ENCODE measurements around the gene NFIB.

NFIB gene

GRCh38 chr9:14245901-14246525, 67.9 kb downstream of the NFIB start:
- DNase-seq = no peak

GRCh38 chr9:14243514-14244042, 70.4 kb downstream of the NFIB start:
- DNase-seq = no peak

- DNase-seq = no peak
Measured at GRCh38 chr9:14242150-14242805, 71.7 kb downstream of the NFIB start.

GRCh38 chr9:14240537-14240936, 73.4 kb downstream of the NFIB start:
- no peak for DNase-seq

GRCh38 chr9:14238518-14238917, 75.4 kb downstream of the NFIB start:
- DNase-seq = no peak

GRCh38 chr9:14238079-14238478, 75.9 kb downstream of the NFIB start:
- DNase-seq = no peak

GRCh38 chr9:14236591-14236990, 77.3 kb downstream of the NFIB start:
- no peak for DNase-seq

GRCh38 chr9:14232111-14232510, 81.8 kb downstream of the NFIB start:
- no peak for DNase-seq

- DNase-seq = no peak
Measured at GRCh38 chr9:14231196-14231990, 82.5 kb downstream of the NFIB start.

GRCh38 chr9:14228602-14229001, 85.3 kb downstream of the NFIB start:
- DNase-seq = no peak

GRCh38 chr9:14226855-14227532, 86.9 kb downstream of the NFIB start:
- DNase-seq = no peak

- DNase-seq = no peak
Measured at GRCh38 chr9:14223081-14223480, 90.9 kb downstream of the NFIB start.

GRCh38 chr9:14222149-14222835, 91.6 kb downstream of the NFIB start:
- DNase-seq = no peak

GRCh38 chr9:14221558-14221957, 92.4 kb downstream of the NFIB start:
- DNase-seq = no peak

GRCh38 chr9:14221119-14221518, 92.8 kb downstream of the NFIB start:
- DNase-seq = no peak

GRCh38 chr9:14220256-14220655, 93.7 kb downstream of the NFIB start:
- DNase-seq = no peak

GRCh38 chr9:14219850-14220249, 94.1 kb downstream of the NFIB start:
- DNase-seq = no peak

GRCh38 chr9:14218253-14218652, 95.7 kb downstream of the NFIB start:
- no peak for DNase-seq

GRCh38 chr9:14216612-14217194, 97.2 kb downstream of the NFIB start:
- DNase-seq = no peak

- no peak for DNase-seq
Measured at GRCh38 chr9:14215614-14216013, 98.3 kb downstream of the NFIB start.

GRCh38 chr9:14214693-14215092, 99.2 kb downstream of the NFIB start:
- no peak for DNase-seq

Measured in right kidney (tissue), 1 donor.